ENCODE data around the gene OGDH. TPM values are rescaled to one million over a fixed set of nuclear protein-coding genes. Genes with fewer than 3 reads are reported as not detected.

The OGDH gene
- total RNA-seq, 3 donors from 2014 or later (not counting 1 experiment from before 2014, with no cell fraction given) = 69.2 to 86.7 (median 81.4) TPM

DNA sequence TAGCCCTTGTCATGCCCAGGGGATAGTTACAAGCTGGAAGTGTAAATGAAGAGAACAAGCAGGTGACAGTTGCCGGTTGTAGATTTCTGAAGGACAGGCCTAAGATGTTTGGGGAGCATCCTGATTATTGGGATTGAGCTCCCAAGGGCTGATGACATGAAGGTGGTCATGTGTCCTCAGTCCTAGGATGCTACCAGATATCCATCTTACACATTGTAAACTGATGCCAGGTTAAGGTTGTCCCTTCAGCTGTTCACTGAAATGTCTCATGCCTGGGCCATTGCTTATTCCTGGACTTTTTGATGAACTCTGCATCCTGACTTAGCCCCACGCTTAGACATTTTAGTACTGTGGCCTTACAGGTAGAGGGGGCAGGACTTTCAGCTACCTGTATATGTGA lies 143.6 kb downstream of the OGDH start:
- peak overlapping the region; percentile 64 for H3K27ac ChIP-seq (ENCODE audit: low read length)
- no peak overlapping the region for H3K4me3 ChIP-seq (ENCODE audit: low read length)
- TF ChIP-seq, protein P1, sequence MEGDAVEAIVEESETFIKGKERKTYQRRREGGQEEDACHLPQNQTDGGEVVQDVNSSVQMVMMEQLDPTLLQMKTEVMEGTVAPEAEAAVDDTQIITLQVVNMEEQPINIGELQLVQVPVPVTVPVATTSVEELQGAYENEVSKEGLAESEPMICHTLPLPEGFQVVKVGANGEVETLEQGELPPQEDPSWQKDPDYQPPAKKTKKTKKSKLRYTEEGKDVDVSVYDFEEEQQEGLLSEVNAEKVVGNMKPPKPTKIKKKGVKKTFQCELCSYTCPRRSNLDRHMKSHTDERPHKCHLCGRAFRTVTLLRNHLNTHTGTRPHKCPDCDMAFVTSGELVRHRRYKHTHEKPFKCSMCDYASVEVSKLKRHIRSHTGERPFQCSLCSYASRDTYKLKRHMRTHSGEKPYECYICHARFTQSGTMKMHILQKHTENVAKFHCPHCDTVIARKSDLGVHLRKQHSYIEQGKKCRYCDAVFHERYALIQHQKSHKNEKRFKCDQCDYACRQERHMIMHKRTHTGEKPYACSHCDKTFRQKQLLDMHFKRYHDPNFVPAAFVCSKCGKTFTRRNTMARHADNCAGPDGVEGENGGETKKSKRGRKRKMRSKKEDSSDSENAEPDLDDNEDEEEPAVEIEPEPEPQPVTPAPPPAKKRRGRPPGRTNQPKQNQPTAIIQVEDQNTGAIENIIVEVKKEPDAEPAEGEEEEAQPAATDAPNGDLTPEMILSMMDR (IDR thresholded peaks at IDR 0.05) = no peak
- Mint-ChIP-seq H3K4me1 (peaks cover 37 to 55% of the 10 kb centered on the region in 2 donors), H3K36me3 (no peaks in the 10 kb centered on the region), H3K27ac (peak overlapping the region; percentile 85 to 96), H3K4me3 (peak overlapping the region; percentile 94), H3K9me3 (no peaks in the 10 kb centered on the region), H3K27me3 (ENCODE audit: low read depth in 2 of 2) (no peaks in the 10 kb centered on the region)
- intact Hi-C loops (cut with micrococcal nuclease) = loop anchor here (5.0 to 10.0 kb wide), 3 partner anchors 97 to 168 kb away; partner anchors contain the start of genes H2AZ2 and TMED4
- H3K36me3 ChIP-seq (ENCODE audit: control insufficient read depth, insufficient read depth, low read length) = no peaks in the 10 kb centered on the region
- H3K9me3 ChIP-seq (ENCODE audit: control insufficient read depth, insufficient read depth, low read length) = no peaks in the 10 kb centered on the region
- WGBS (ENCODE audit: insufficient coverage) = 92% methylated on average over 2 of the region's 2 CpGs
- no peaks in the 10 kb centered on the region for H3K27me3 ChIP-seq (ENCODE audit: control insufficient read depth, insufficient read depth, low read length)
- no peak for ATAC-seq
- peaks cover 44% of the 10 kb centered on the region for H3K4me1 ChIP-seq (ENCODE audit: control insufficient read depth, insufficient read depth, low read length)
- DNase-seq = peak in 1 of 2 donors; percentile 22

DNA sequence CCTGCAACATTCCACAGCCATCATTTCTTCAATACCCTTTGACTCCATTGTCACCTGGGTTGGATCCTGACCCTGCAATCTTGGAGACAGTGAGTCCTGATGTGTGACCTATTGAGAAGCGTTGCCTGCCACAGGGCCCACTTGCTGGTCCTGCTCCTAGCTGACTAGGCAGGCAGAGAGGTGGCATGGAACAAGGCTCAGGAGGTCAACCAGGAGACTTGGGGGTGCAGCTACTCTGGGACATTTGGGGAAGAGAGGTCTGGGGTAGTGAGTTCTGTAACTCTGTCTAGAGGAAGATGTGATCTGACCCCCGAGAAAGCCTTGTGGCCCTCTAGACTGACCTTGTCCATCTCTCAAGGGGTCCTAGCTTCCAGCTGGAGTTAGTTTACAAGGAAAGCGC lies 144.0 kb downstream of the OGDH start:
- H3K36me3 ChIP-seq (ENCODE audit: control insufficient read depth, insufficient read depth, low read length) = no peaks in the 10 kb centered on the region
- Mint-ChIP-seq H3K4me3 (peak overlapping the region; percentile 94), H3K4me1 (peaks cover 37 to 60% of the 10 kb centered on the region in 2 donors), H3K27ac (peak overlapping the region; percentile 85 to 96), H3K36me3 (no peaks in the 10 kb centered on the region), H3K9me3 (no peaks in the 10 kb centered on the region), H3K27me3 (ENCODE audit: low read depth in 2 of 2) (no peaks in the 10 kb centered on the region)
- TF ChIP-seq, protein P1 (IDR thresholded peaks at IDR 0.05) = no peak
- 86% methylated on average over 3 of the region's 3 CpGs for WGBS (ENCODE audit: insufficient coverage)
- H3K27me3 ChIP-seq (ENCODE audit: control insufficient read depth, insufficient read depth, low read length) = no peaks in the 10 kb centered on the region
- ATAC-seq (no peak), DNase-seq (peak in 1 of 2 donors; percentile 32)
- no peak overlapping the region for H3K4me3 ChIP-seq (ENCODE audit: low read length)
- peaks cover 49% of the 10 kb centered on the region for H3K4me1 ChIP-seq (ENCODE audit: control insufficient read depth, insufficient read depth, low read length)
- no peaks in the 10 kb centered on the region for H3K9me3 ChIP-seq (ENCODE audit: control insufficient read depth, insufficient read depth, low read length)
- peak overlapping the region; percentile 64 for H3K27ac ChIP-seq (ENCODE audit: low read length)
- intact Hi-C loops (cut with micrococcal nuclease) = no loop called here

DNA sequence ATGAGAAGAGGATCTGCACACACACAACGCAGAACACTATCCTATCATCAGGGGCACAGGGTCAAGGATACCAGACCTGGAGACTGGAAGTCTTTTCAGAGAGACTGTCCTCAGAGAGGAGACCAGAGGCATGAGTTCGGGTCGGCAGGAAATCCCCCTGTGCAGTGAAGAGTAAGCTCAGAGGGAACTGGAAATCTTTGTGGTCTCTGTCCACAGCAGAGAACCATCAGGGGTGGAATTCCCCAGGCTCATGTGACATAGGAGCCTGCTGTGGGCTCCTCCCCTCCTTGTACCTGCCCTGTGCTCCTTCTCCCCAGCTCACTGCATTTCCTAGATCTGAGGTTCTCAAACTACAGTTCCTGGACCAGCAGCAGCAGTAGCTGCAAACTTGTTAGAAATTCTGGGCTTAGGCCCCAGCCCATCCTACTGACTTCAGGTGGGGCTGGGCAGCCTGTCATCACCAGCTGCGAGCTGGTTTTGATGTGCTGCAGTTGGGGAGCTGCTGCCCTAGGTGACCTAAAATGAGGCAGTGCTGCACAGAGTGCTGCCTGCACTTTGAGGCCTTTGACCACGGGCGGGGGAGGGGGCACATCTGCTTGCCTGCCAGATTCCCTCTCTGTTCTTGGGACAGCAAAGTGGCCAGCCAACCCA lies 144.6 kb downstream of the OGDH start:
- H3K36me3 ChIP-seq (ENCODE audit: control insufficient read depth, insufficient read depth, low read length) = no peaks in the 10 kb centered on the region

More for the DNA sequence above, 144.6 kb downstream of the OGDH start:
- no peaks in the 10 kb centered on the region for H3K9me3 ChIP-seq (ENCODE audit: control insufficient read depth, insufficient read depth, low read length)
- intact Hi-C loops (cut with micrococcal nuclease) = no loop called here
- H3K27ac ChIP-seq (ENCODE audit: low read length) = peak overlapping the region; percentile 64
- peaks cover 54% of the 10 kb centered on the region for H3K4me1 ChIP-seq (ENCODE audit: control insufficient read depth, insufficient read depth, low read length)
- H3K36me3 Mint-ChIP-seq = no peaks in the 10 kb centered on the region
- ATAC-seq = peak; percentile 15 to 30 (median 18)
- H3K27ac Mint-ChIP-seq = peak overlapping the region; percentile 85 to 96
- DNase-seq = peak in 1 of 2 donors; percentile 90
- no peaks in the 10 kb centered on the region for H3K27me3 Mint-ChIP-seq (ENCODE audit: low read depth in 2 of 2)
- no peak overlapping the region for H3K4me3 ChIP-seq (ENCODE audit: low read length)
- peaks cover 37 to 60% of the 10 kb centered on the region in 2 donors for H3K4me1 Mint-ChIP-seq
- TF ChIP-seq, protein P1 (IDR thresholded peaks at IDR 0.05) = no peak
- H3K4me3 Mint-ChIP-seq = no peak overlapping the region
- WGBS (ENCODE audit: insufficient coverage) = 32% methylated on average over 6 of the region's 6 CpGs
- no peaks in the 10 kb centered on the region for H3K27me3 ChIP-seq (ENCODE audit: control insufficient read depth, insufficient read depth, low read length)
- no peaks in the 10 kb centered on the region for H3K9me3 Mint-ChIP-seq

Measured in natural killer cell (primary cell).